Measurements from ENCODE around the gene PHC2.

PHC2 gene

GRCh38 chr1:33344896-33345560, 85.9 kb downstream of the PHC2 start:
- DNase-seq (ENCODE audit: extremely low spot score), result no peak
- TF ChIP-seq CTCF (IDR thresholded peaks at IDR 0.05; ENCODE audit: control extremely low read depth, extremely low read depth, low read depth, missing control alignments), result no peak
- ChIA-PET CTCF (interaction anchor here (1.1 kb wide), 1 partner anchor 111 kb away, joined by 3 read pairs; no protein-coding TSS in a partner anchor), POLR2A (interaction anchor here (0.6 kb wide), 1 partner anchor 32 kb away, joined by 8 read pairs; no protein-coding TSS in a partner anchor)

GRCh38 chr1:33343539-33343938, 87.4 kb downstream of the PHC2 start:
- ChIA-PET POLR2A (interaction anchor here (0.7 kb wide), 1 partner anchor 122 kb away, joined by 7 read pairs; no protein-coding TSS in a partner anchor), CTCF (interaction anchor here (0.9 to 2.2 kb wide), 2 partner anchors 12 to 48 kb away, joined by 3 to 10 read pairs; no protein-coding TSS in a partner anchor)
- DNase-seq (ENCODE audit: extremely low spot score), result no peak

GRCh38 chr1:33342041-33342723, 88.7 kb downstream of the PHC2 start:
- no peak for DNase-seq (ENCODE audit: extremely low spot score)
- ChIA-PET POLR2A (interaction anchor here (0.6 kb wide), 1 partner anchor 957 kb away, joined by 4 read pairs; no protein-coding TSS in a partner anchor), CTCF (interaction anchor here (1.0 to 2.2 kb wide), 4 partner anchors 9 to 215 kb away, joined by 3 to 10 read pairs (median 6); no protein-coding TSS in a partner anchor)
- TF ChIP-seq CTCF (IDR thresholded peaks at IDR 0.05; ENCODE audit: control extremely low read depth, extremely low read depth, low read depth, missing control alignments), result no peak

More at GRCh38 chr1:33343539-33343938, 87.4 kb downstream of the PHC2 start:
- TF ChIP-seq CTCF (IDR thresholded peaks at IDR 0.05; ENCODE audit: control extremely low read depth, extremely low read depth, low read depth, missing control alignments), result no peak

GRCh38 chr1:33341190-33341589, 89.7 kb downstream of the PHC2 start:
- DNase-seq (ENCODE audit: extremely low spot score), result no peak
- ChIA-PET POLR2A (no interaction called here), CTCF (interaction anchor here (1.4 to 3.5 kb wide), 4 partner anchors 10 to 46 kb away, joined by 3 to 28 read pairs (median 8); no protein-coding TSS in a partner anchor)
- no peak for TF ChIP-seq CTCF (IDR thresholded peaks at IDR 0.05; ENCODE audit: control extremely low read depth, extremely low read depth, low read depth, missing control alignments)

GRCh38 chr1:33339413-33339812, 91.5 kb downstream of the PHC2 start:
- ChIA-PET POLR2A (no interaction called here), CTCF (interaction anchor here (0.9 to 3.5 kb wide), 6 partner anchors 10 to 127 kb away, joined by 3 to 28 read pairs (median 6); no protein-coding TSS in a partner anchor)
- no peak for TF ChIP-seq CTCF (IDR thresholded peaks at IDR 0.05; ENCODE audit: control extremely low read depth, extremely low read depth, low read depth, missing control alignments)
- no peak for DNase-seq (ENCODE audit: extremely low spot score)

- DNase-seq (ENCODE audit: extremely low spot score), result no peak
- TF ChIP-seq CTCF (IDR thresholded peaks at IDR 0.05; ENCODE audit: control extremely low read depth, extremely low read depth, low read depth, missing control alignments), result no peak
- ChIA-PET CTCF (interaction anchor here (0.9 to 3.5 kb wide), 7 partner anchors 10 to 128 kb away, joined by 3 to 28 read pairs (median 4); no protein-coding TSS in a partner anchor), POLR2A (no interaction called here)
Measured at GRCh38 chr1:33338440-33339211, 92.3 kb downstream of the PHC2 start.
